ENCODE results near the gene SCUBE2.

SCUBE2 gene

GRCh38 chr11:9029422-9029821 is 62.0 kb downstream of the SCUBE2 start:
- Histone ChIP-seq H3K9me3 (no peaks in the 10 kb centered on the region), H3K27ac (no peak overlapping the region), H3K4me3 (ENCODE audit: low read depth in 1 of 2, low read length in 1 of 2) (no peak overlapping the region), H3K27me3 (no peaks in the 10 kb centered on the region), H3K4me1 (ENCODE audit: control insufficient read depth in 1 of 2, insufficient read depth in 1 of 2, low read depth in 1 of 2, low read length in 1 of 2) (no peaks in the 10 kb centered on the region), H3K36me3 (no peaks in the 10 kb centered on the region)
- TF ChIP-seq, protein P1, sequence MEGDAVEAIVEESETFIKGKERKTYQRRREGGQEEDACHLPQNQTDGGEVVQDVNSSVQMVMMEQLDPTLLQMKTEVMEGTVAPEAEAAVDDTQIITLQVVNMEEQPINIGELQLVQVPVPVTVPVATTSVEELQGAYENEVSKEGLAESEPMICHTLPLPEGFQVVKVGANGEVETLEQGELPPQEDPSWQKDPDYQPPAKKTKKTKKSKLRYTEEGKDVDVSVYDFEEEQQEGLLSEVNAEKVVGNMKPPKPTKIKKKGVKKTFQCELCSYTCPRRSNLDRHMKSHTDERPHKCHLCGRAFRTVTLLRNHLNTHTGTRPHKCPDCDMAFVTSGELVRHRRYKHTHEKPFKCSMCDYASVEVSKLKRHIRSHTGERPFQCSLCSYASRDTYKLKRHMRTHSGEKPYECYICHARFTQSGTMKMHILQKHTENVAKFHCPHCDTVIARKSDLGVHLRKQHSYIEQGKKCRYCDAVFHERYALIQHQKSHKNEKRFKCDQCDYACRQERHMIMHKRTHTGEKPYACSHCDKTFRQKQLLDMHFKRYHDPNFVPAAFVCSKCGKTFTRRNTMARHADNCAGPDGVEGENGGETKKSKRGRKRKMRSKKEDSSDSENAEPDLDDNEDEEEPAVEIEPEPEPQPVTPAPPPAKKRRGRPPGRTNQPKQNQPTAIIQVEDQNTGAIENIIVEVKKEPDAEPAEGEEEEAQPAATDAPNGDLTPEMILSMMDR (IDR thresholded peaks at IDR 0.05) = no peak

DNA sequence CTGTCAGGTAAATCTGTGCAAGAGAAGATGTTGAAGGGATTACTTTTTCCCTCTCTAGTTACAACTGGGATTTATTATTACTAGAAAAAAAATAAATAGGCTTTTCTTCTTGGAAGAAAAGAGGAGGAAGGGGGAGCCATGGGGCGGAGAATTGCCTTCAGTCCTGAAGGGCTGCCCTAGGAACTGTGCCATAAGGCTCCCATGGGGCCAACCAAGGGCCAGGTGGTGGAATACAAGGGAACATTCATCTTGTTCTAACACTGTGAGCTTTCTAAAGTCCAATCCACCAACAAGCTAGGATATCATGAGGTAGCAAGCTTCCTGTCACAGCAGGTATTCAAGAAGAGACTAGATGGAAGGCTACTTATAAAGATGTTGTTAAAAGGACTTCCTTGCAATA is 62.8 kb downstream of the SCUBE2 start:
- TF ChIP-seq, protein P1 (IDR thresholded peaks at IDR 0.05) = no peak

DNA sequence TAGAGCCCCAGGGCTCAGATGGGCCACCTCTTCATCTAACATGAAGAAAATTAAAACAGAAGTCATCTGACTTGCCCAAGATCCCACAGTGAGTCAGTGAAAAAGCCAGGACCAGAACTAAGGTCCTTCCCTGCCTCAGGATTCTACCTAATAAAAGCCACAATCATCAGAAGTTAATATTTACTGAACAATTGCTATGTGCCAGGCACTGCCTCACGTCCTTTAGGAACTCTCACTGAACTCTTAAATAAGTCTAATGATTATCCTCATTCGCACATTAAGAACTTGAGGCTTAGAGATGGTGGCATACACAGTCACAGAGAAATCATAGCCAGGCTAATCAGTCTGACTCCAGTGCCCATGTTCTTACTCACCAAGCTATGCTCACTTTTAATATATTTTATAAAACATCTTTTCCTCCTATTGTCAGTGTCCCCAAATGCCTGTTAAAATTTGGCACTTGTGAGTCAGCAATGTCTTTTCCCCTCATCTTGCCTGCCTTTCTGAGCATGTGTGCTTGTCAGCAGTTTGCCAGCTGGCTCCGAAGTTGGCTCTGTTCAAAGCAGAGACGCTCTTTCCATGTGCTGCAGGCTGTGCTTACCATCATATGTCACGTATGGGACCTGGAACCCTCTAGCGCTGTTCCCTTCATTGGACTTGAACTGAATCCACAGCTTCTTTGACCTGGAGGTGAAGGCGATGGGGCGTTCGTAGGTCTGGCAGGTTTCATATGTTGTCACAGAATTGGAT is 66.1 kb downstream of the SCUBE2 start:
- no peak overlapping the region for H3K27ac ChIP-seq
- TF ChIP-seq, protein P1 (IDR thresholded peaks at IDR 0.05) = no peak
- H3K36me3 ChIP-seq = no peaks in the 10 kb centered on the region
- no peaks in the 10 kb centered on the region for H3K9me3 ChIP-seq
- no peaks in the 10 kb centered on the region for H3K4me1 ChIP-seq (ENCODE audit: control insufficient read depth in 1 of 2, insufficient read depth in 1 of 2, low read depth in 1 of 2, low read length in 1 of 2)
- no peak overlapping the region for H3K4me3 ChIP-seq (ENCODE audit: low read depth in 1 of 2, low read length in 1 of 2)
- H3K27me3 ChIP-seq = peaks cover 10% of the 10 kb centered on the region

More for the DNA sequence above, 62.8 kb downstream of the SCUBE2 start:
- no peak overlapping the region for H3K27ac ChIP-seq
- H3K4me3 ChIP-seq (ENCODE audit: low read depth in 1 of 2, low read length in 1 of 2) = no peak overlapping the region
- no peaks in the 10 kb centered on the region for H3K4me1 ChIP-seq (ENCODE audit: control insufficient read depth in 1 of 2, insufficient read depth in 1 of 2, low read depth in 1 of 2, low read length in 1 of 2)
- no peaks in the 10 kb centered on the region for H3K36me3 ChIP-seq
- H3K27me3 ChIP-seq = no peaks in the 10 kb centered on the region
- H3K9me3 ChIP-seq = no peaks in the 10 kb centered on the region

DNA sequence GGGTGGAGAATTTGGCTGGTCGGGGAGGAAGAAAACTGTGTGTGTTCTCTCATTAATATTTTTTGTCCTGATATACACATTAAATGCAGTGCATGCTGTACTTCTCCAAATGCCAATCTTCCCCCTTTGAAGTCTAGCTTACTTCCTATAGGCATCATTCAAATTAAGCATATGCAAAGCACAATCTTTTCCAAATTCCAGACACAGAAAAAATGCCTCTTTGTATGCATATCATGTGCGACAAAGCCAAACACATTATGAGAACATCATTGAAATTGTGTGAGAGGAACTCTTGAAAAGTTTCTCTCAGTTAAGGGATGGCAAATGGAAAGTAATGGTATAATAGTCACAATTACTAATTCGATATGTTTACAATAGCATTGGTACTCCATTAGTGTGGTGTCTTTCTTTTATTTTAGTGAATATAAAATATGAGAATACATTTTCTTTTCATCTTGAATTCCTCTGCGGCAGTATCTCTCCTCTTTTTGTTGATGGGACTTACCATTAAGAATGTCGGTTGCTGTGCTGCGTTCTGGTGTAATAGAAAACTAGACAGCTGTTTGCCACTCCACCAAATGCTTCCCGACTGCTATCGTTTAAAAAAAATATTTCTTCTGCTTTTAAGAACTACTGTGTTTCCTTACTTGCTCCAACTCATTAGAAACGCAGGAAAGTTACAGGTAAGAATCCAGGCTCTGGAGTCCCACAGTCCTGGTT is 68.3 kb downstream of the SCUBE2 start:
- peaks cover 10% of the 10 kb centered on the region for H3K27me3 ChIP-seq
- TF ChIP-seq, protein P1 (IDR thresholded peaks at IDR 0.05) = no peak
- no peak overlapping the region for H3K4me3 ChIP-seq (ENCODE audit: low read depth in 1 of 2, low read length in 1 of 2)
- peaks cover 0 to under 1% of the 10 kb centered on the region in 2 experiments for H3K4me1 ChIP-seq (ENCODE audit: control insufficient read depth in 1 of 2, insufficient read depth in 1 of 2, low read depth in 1 of 2, low read length in 1 of 2)
- no peaks in the 10 kb centered on the region for H3K9me3 ChIP-seq
- no peak overlapping the region for H3K27ac ChIP-seq
- H3K36me3 ChIP-seq = no peaks in the 10 kb centered on the region

DNA sequence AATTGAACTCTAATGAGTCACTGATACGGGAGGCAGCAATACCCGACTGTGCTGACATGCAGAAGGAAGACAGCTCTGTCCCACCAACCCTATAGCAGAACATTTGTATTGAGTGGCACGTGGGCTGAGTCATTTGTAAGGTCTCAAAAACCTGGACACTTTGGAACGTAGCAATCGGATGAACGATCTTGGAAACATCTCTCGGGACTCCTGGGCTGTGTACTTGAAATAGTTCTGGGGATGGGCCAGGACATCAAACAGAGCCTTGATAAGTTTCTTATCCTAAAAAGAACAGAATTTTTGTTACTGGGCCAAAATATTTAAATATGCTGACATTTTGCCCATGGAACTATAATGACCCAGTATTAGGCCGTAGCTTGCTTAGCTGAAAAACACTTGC is 70.5 kb downstream of the SCUBE2 start:
- Histone ChIP-seq H3K27me3 (peaks cover 10% of the 10 kb centered on the region), H3K27ac (no peak overlapping the region), H3K9me3 (no peaks in the 10 kb centered on the region), H3K36me3 (no peaks in the 10 kb centered on the region), H3K4me3 (ENCODE audit: low read depth in 1 of 2, low read length in 1 of 2) (no peak overlapping the region), H3K4me1 (ENCODE audit: control insufficient read depth in 1 of 2, insufficient read depth in 1 of 2, low read depth in 1 of 2, low read length in 1 of 2) (peaks cover 10 to 12% of the 10 kb centered on the region in 2 experiments)
- TF ChIP-seq, protein P1 (IDR thresholded peaks at IDR 0.05) = no peak

Data from neutrophil (primary cell).